Smooth muscle cell (in vitro differentiated cells): ENCODE data around the gene TTC13. TPM values are rescaled to one million over a fixed set of nuclear protein-coding genes. Genes with fewer than 3 reads are reported as not detected.

Experiments used
- DNase-seq: peaks from one replicate; lab custom pipeline; 2025; ENCODE audit not compliant: unreplicated experiment; lab: John Stamatoyannopoulos, UW
- H2AFZ ChIP-seq: fragments of 200-600 bp; sonication (generic); 2 replicates; pipeline ENCODE4 v1.6.0; 2016; ENCODE audit warnings: antibody characterized with exemption, low read depth, mild to moderate bottlenecking
- H3F3A ChIP-seq: fragments of 200-600 bp; sonication (generic); 2 replicates; pipeline ENCODE4 v1.6.0; 2017; ENCODE audit warnings: antibody characterized with exemption, low read depth
- H3K27ac ChIP-seq: fragments of 200-600 bp; sonication (generic); 2 replicates; pipeline ENCODE4 v1.5.1; 2016; ENCODE audit warnings: low read depth, mild to moderate bottlenecking
- H3K27me3 ChIP-seq: fragments of 200-600 bp; sonication (generic); 2 replicates; pipeline ENCODE4 v1.6.1; 2016; ENCODE audit warnings: low read depth, mild to moderate bottlenecking
- H3K36me3 ChIP-seq: fragments of 200-600 bp; sonication (generic); 2 replicates; pipeline ENCODE4 v1.5.1; 2016; ENCODE audit warnings: low read depth
- H3K4me1 ChIP-seq: fragments of 200-600 bp; sonication (generic); 2 replicates; pipeline ENCODE4 v1.5.1; 2016; ENCODE audit warnings: low read depth
- H3K4me2 ChIP-seq: fragments of 200-600 bp; sonication (generic); 2 replicates; pipeline ENCODE4 v1.6.0; 2016; ENCODE audit warnings: mild to moderate bottlenecking
- H3K4me3 ChIP-seq: fragments of 200-600 bp; sonication (generic); 2 replicates; pipeline ENCODE4 v1.5.1; 2016; ENCODE audit warnings: mild to moderate bottlenecking
- H3K79me2 ChIP-seq: fragments of 200-600 bp; sonication (generic); 2 replicates; pipeline ENCODE4 v1.6.0; 2016; ENCODE audit warnings: low read depth, mild to moderate bottlenecking
- H3K9ac ChIP-seq: fragments of 200-600 bp; sonication (generic); 2 replicates; pipeline ENCODE4 v1.6.0; 2016; ENCODE audit warnings: low read depth
- H3K9me3 ChIP-seq: fragments of 200-600 bp; sonication (generic); replicated peaks from 2 replicates; pipeline ENCODE4 v1.5.1; 2016; ENCODE audit warnings: low read depth
- H4K20me1 ChIP-seq: fragments of 200-600 bp; sonication (generic); 2 replicates; pipeline ENCODE4 v1.6.0; 2016; ENCODE audit warnings: low read depth
- CTCF ChIP-seq: fragments of 200-600 bp; sonication (generic); IDR thresholded peaks from 2 replicates; pipeline ENCODE4 v1.5.1; 2017; ENCODE audit warnings: borderline replicate concordance, mild to moderate bottlenecking, antibody characterized with exemption; ENCODE audit not compliant: insufficient read depth, poor library complexity, severe bottlenecking
- WGBS: methylation state at CpG from one replicate; pipeline ENCODE4 v1.1.7; 2016; ENCODE audit warnings: low lambda C conversion rate; 5-methylcytosine and 5-hydroxymethylcytosine counted together
- polyA plus RNA-seq: library from polyadenylated mRNA; unstranded; fragments of >200 nt; fragmentation: Nextera tagmentation; extraction: Ambion mirVana; gene quantifications from 2 replicates; pipeline ENCODE4 v1.2.1, GENCODE V29; 2016
- total RNA-seq: library from RNA; depleted of rRNA; stranded (reverse); fragments of >200 nt; gene quantifications from 2 replicates; pipeline ENCODE4 v1.2.3, GENCODE V29; 2014

TTC13 gene
- total and polyA plus RNA-seq, 2 experiments from 2014 or later, result 5.6 to 9.1 TPM

GRCh38 chr1:230884646-230885045, 94.0 kb downstream of the TTC13 start:
- H3K4me2 ChIP-seq, result no peak overlapping the region
- no peaks in the 10 kb centered on the region for H3K9me3 ChIP-seq
- TF ChIP-seq CTCF, result no peak
- no peak overlapping the region for H2AFZ ChIP-seq
- no peaks in the 10 kb centered on the region for H3F3A ChIP-seq
- no peaks in the 10 kb centered on the region for H4K20me1 ChIP-seq
- H3K4me1 ChIP-seq, result no peaks in the 10 kb centered on the region
- no peak overlapping the region for H3K27ac ChIP-seq
- no peak overlapping the region for H3K9ac ChIP-seq
- 84% methylated on average over 2 of the region's 2 CpGs for WGBS
- no peak for DNase-seq
- no peaks in the 10 kb centered on the region for H3K79me2 ChIP-seq
- H3K36me3 ChIP-seq, result no peaks in the 10 kb centered on the region
- H3K27me3 ChIP-seq, result no peaks in the 10 kb centered on the region
- no peak overlapping the region for H3K4me3 ChIP-seq

DNA sequence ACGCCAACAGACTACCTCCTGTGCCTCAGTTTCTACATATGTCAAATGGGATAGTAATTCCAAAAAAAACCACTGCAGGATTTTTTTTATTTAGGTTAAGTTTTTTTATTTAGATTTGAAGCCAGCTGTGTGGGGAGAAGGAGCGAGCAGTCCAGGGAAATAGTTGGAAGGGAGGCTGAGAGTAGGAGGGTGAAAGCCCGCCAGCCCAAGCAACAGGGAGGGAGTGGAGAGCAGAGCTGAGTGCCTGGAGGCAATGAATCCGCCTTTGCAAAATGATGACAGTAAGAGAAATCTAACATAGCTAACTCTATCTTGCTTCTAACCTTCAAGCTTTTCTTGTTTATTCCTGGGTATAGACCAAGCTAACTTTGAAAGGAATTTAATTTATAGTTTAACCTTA, 94.7 kb downstream of the TTC13 start:
- no peak for TF ChIP-seq CTCF
- Histone ChIP-seq H4K20me1 (no peaks in the 10 kb centered on the region), H3K27me3 (no peaks in the 10 kb centered on the region), H3K27ac (no peak overlapping the region), H3K79me2 (no peaks in the 10 kb centered on the region), H2AFZ (no peak overlapping the region), H3K4me1 (peaks cover 2% of the 10 kb centered on the region), H3K4me2 (no peak overlapping the region), H3K4me3 (no peak overlapping the region), H3K36me3 (no peaks in the 10 kb centered on the region), H3K9me3 (no peaks in the 10 kb centered on the region), H3K9ac (no peak overlapping the region), H3F3A (no peaks in the 10 kb centered on the region)
- 89% methylated on average over 4 of the region's 4 CpGs for WGBS
- no peak for DNase-seq

- Histone ChIP-seq H2AFZ (no peak overlapping the region), H3K27me3 (no peaks in the 10 kb centered on the region), H3K4me1 (peaks cover 9% of the 10 kb centered on the region), H3K36me3 (no peaks in the 10 kb centered on the region), H3K9me3 (no peaks in the 10 kb centered on the region), H3K4me2 (no peak overlapping the region), H3F3A (no peaks in the 10 kb centered on the region), H3K9ac (no peak overlapping the region), H3K4me3 (no peak overlapping the region), H3K79me2 (no peaks in the 10 kb centered on the region), H3K27ac (no peak overlapping the region), H4K20me1 (no peaks in the 10 kb centered on the region)
- DNase-seq, result no peak
- TF ChIP-seq CTCF, result no peak
- WGBS, result 78% methylated on average over 4 of the region's 8 CpGs
Observed at GRCh38 chr1:230879778-230880177, 98.9 kb downstream of the TTC13 start.

DNA sequence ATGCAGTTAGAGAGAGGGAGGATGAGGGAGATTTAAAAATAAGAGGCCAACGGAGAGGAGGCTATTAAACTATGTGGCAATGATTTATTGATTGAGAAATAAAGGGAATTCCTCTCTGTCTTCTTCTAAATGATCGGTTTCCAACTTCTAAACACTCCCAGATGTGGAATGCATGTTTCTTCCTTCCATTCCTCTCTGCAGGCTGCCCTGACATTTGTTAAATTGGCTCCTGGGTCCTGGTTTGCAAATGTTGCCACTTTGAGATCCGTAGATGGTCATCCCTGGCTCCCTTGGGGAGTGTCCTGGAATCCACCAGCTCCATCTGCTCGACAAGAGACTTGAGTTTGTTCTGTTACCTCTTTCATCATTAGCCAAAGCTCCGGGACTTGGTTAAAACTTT, 100.1 kb downstream of the TTC13 start:
- no peak for DNase-seq
- no peaks in the 10 kb centered on the region for H3K79me2 ChIP-seq
- no peaks in the 10 kb centered on the region for H3K27me3 ChIP-seq
- no peak overlapping the region for H3K4me2 ChIP-seq
- 58% methylated on average over 5 of the region's 5 CpGs for WGBS
- no peak for TF ChIP-seq CTCF
- no peak overlapping the region for H3K4me3 ChIP-seq
- no peaks in the 10 kb centered on the region for H4K20me1 ChIP-seq
- no peak overlapping the region for H2AFZ ChIP-seq
- no peaks in the 10 kb centered on the region for H3F3A ChIP-seq
- no peaks in the 10 kb centered on the region for H3K9me3 ChIP-seq
- no peak overlapping the region for H3K9ac ChIP-seq
- H3K36me3 ChIP-seq, result no peaks in the 10 kb centered on the region
- H3K27ac ChIP-seq, result no peak overlapping the region
- H3K4me1 ChIP-seq, result peaks cover 9% of the 10 kb centered on the region
